Measurements from ENCODE around the gene MPEG1. TPM values are rescaled to one million over a fixed set of nuclear protein-coding genes. Genes with fewer than 3 reads are reported as not detected.

The MPEG1 gene
- total and polyA plus RNA-seq, 2 of the 13 experiments (the other 11 are each of a cell fraction or from before 2014, with no cell fraction given), result not detected

DNA sequence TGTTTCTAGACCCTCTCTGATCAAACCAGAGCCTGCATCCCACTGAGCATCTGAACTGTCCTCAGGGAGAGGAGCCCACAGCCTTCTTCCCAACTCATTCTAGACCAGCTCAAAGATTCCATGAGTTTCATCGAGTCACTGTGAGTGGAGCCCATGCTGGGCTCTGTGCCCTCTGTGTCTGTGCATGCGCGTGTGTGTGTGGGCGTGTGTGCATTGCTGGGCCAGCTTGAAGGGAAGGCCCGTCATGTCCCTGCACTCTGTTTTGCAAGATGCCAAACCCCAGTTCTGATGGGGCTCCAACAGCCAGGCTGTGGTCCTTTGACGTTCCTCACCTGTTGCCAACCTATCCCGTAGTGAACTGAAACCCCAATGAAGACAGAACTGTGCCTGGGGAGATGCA, 7.1 kb downstream of the MPEG1 start:
- ChIA-PET POLR2A (no interaction called here), CTCF (ENCODE audit: low intra/inter-chr PET ratio, low total read pairs) (interaction anchor here (4.2 kb wide), 1 partner anchor 34 kb away, joined by 77 read pairs; the partner anchor contains the start of gene DTX4)
- Histone ChIP-seq H3K27me3 (ENCODE audit: control insufficient read depth in 1 of 2, insufficient read depth in 2 of 2, low read length in 2 of 2) (no peaks in the 10 kb centered on the region), H3K4me2 (ENCODE audit: low read depth, low read length) (no peak overlapping the region), H3K27ac (ENCODE audit: extremely low read length, insufficient read depth, low read length) (no peak overlapping the region), H3K79me2 (ENCODE audit: insufficient read depth, low read length) (no peaks in the 10 kb centered on the region), H4K20me1 (ENCODE audit: insufficient read depth, low read length) (no peaks in the 10 kb centered on the region), H3K36me3 (replicated peaks in 1 of 2; ENCODE audit: control insufficient read depth in 1 of 2, insufficient read depth in 2 of 2, low read length in 2 of 2) (peaks cover 3 to 5% of the 10 kb centered on the region in 2 experiments; a peak in 2 of 5 replicates), H2AFZ (ENCODE audit: low read length) (no peak overlapping the region), H3K4me1 (ENCODE audit: insufficient read depth, low read length) (peaks cover 9% of the 10 kb centered on the region; the same call in 1 of the 2 replicates), H3K9ac (ENCODE audit: insufficient read depth, low read depth, low read length) (no peak overlapping the region), H3K9me3 (ENCODE audit: low read length) (no peaks in the 10 kb centered on the region), H3K4me3 (replicated peaks in 1 of 3; ENCODE audit: insufficient read depth in 1 of 3, low read depth in 2 of 3, low read length in 3 of 3) (no peak overlapping the region)
- no peak for ATAC-seq
- TF ChIP-seq ETV6 (CRISPR knock-in tag; conservative IDR thresholded peaks at IDR 0.05) (no peak), TEAD3 (CRISPR knock-in tag; optimal IDR thresholded peaks at IDR 0.05; ENCODE audit: borderline replicate concordance) (no peak), YEATS4 (CRISPR knock-in tag; IDR thresholded peaks at IDR 0.05; ENCODE audit: borderline replicate concordance) (no peak), KLF11 (CRISPR knock-in tag; IDR thresholded peaks at IDR 0.05) (no peak), ZKSCAN5 (CRISPR knock-in tag; IDR thresholded peaks at IDR 0.05) (no peak), PAX8 (CRISPR knock-in tag; IDR thresholded peaks at IDR 0.05; ENCODE audit: borderline replicate concordance) (no peak), ZNF232 (CRISPR knock-in tag; IDR thresholded peaks at IDR 0.05; ENCODE audit: borderline replicate concordance) (no peak), ZNF547 (CRISPR knock-in tag; IDR thresholded peaks at IDR 0.05) (no peak), KMT2A (CRISPR knock-in tag; IDR thresholded peaks at IDR 0.05) (no peak), ZNF556 (CRISPR knock-in tag; IDR thresholded peaks at IDR 0.05; ENCODE audit: borderline replicate concordance) (no peak), PHB2 (IDR thresholded peaks at IDR 0.05; ENCODE audit: partially characterized antibody) (no peak)
- TF ChIP-seq, protein P1, sequence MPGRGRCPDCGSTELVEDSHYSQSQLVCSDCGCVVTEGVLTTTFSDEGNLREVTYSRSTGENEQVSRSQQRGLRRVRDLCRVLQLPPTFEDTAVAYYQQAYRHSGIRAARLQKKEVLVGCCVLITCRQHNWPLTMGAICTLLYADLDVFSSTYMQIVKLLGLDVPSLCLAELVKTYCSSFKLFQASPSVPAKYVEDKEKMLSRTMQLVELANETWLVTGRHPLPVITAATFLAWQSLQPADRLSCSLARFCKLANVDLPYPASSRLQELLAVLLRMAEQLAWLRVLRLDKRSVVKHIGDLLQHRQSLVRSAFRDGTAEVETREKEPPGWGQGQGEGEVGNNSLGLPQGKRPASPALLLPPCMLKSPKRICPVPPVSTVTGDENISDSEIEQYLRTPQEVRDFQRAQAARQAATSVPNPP (CRISPR knock-in tag; IDR thresholded peaks at IDR 0.05), result no peak
- TF ChIP-seq, protein P2, sequence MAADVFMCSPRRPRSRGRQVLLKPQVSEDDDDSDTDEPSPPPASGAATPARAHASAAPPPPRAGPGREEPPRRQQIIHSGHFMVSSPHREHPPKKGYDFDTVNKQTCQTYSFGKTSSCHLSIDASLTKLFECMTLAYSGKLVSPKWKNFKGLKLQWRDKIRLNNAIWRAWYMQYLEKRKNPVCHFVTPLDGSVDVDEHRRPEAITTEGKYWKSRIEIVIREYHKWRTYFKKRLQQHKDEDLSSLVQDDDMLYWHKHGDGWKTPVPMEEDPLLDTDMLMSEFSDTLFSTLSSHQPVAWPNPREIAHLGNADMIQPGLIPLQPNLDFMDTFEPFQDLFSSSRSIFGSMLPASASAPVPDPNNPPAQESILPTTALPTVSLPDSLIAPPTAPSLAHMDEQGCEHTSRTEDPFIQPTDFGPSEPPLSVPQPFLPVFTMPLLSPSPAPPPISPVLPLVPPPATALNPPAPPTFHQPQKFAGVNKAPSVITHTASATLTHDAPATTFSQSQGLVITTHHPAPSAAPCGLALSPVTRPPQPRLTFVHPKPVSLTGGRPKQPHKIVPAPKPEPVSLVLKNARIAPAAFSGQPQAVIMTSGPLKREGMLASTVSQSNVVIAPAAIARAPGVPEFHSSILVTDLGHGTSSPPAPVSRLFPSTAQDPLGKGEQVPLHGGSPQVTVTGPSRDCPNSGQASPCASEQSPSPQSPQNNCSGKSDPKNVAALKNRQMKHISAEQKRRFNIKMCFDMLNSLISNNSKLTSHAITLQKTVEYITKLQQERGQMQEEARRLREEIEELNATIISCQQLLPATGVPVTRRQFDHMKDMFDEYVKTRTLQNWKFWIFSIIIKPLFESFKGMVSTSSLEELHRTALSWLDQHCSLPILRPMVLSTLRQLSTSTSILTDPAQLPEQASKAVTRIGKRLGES (CRISPR knock-in tag; IDR thresholded peaks at IDR 0.05; ENCODE audit: borderline replicate concordance), result no peak
- TF ChIP-seq, protein P3, sequence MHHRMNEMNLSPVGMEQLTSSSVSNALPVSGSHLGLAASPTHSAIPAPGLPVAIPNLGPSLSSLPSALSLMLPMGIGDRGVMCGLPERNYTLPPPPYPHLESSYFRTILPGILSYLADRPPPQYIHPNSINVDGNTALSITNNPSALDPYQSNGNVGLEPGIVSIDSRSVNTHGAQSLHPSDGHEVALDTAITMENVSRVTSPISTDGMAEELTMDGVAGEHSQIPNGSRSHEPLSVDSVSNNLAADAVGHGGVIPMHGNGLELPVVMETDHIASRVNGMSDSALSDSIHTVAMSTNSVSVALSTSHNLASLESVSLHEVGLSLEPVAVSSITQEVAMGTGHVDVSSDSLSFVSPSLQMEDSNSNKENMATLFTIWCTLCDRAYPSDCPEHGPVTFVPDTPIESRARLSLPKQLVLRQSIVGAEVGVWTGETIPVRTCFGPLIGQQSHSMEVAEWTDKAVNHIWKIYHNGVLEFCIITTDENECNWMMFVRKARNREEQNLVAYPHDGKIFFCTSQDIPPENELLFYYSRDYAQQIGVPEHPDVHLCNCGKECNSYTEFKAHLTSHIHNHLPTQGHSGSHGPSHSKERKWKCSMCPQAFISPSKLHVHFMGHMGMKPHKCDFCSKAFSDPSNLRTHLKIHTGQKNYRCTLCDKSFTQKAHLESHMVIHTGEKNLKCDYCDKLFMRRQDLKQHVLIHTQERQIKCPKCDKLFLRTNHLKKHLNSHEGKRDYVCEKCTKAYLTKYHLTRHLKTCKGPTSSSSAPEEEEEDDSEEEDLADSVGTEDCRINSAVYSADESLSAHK (CRISPR knock-in tag; IDR thresholded peaks at IDR 0.05; ENCODE audit: borderline replicate concordance), result no peak
- TF ChIP-seq, protein P4, sequence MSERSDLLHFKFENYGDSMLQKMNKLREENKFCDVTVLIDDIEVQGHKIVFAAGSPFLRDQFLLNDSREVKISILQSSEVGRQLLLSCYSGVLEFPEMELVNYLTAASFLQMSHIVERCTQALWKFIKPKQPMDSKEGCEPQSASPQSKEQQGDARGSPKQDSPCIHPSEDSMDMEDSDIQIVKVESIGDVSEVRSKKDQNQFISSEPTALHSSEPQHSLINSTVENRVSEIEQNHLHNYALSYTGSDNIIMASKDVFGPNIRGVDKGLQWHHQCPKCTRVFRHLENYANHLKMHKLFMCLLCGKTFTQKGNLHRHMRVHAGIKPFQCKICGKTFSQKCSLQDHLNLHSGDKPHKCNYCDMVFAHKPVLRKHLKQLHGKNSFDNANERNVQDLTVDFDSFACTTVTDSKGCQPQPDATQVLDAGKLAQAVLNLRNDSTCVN (CRISPR knock-in tag; IDR thresholded peaks at IDR 0.05; ENCODE audit: borderline replicate concordance), result no peak
- DNase-seq (ENCODE audit: low spot score), result no peak
- in situ Hi-C loops (cut with HindIII; ENCODE audit: extremely low pct_ligation_motif_present, low pct_unique_long_range_greater_than_20kb) (loop anchor here (5.0 kb wide), 2 partner anchors 33 to 227 kb away; partner anchors contain the start of gene DTX4), intact Hi-C loops (cut with micrococcal nuclease; ENCODE audit: unreplicated experiment) (loop anchor here (1.0 to 10.0 kb wide), 2 partner anchors 61 to 227 kb away; partner anchors contain the start of gene FAM111A)
- 92% methylated on average over 5 of the region's 7 CpGs for WGBS (ENCODE audit: low lambda C conversion rate)
- no TSS peak for BruUV-seq (replicated peaks)
- no peak for FAIRE-seq

Measured in HepG2 (cell line).